Vagina (tissue), 2 donors: ENCODE data around the gene BRMS1L. TPM values are rescaled to one million over a fixed set of nuclear protein-coding genes. Genes with fewer than 3 reads are reported as not detected.

ENCODE experiments used
- DNase-seq, 2 donors: peaks; one replicate each; pipeline ENCODE4 v3.0.0-alpha.2; 2017; ENCODE audit errors: extremely low spot score in 2 of 2
- H3K27ac ChIP-seq: fragments of 200-600 bp; sonication (generic); one replicate; pipeline ENCODE4 v1.5.1; 2019
- H3K27me3 ChIP-seq: fragments of 200-600 bp; sonication (generic); one replicate; pipeline ENCODE4 v1.5.1; 2019
- H3K36me3 ChIP-seq, 2 donors: fragments of 200-600 bp; sonication (generic); one replicate each; pipeline ENCODE4 v1.5.1; 2017 to 2019
- H3K4me1 ChIP-seq: fragments of 200-600 bp; sonication (generic); one replicate; pipeline ENCODE4 v1.5.1; 2019
- H3K4me3 ChIP-seq, 2 donors: fragments of 200-600 bp; sonication (generic); 1 replicate in 1 of 2; 2 replicates in 1 of 2; pipeline ENCODE4 v1.5.1; 2016 to 2019
- H3K9me3 ChIP-seq: fragments of 200-600 bp; sonication (generic); one replicate; pipeline ENCODE4 v1.5.1; 2019
- CTCF ChIP-seq, 3 experiments: fragments of 450-650 bp in 2 of 3; fragments of 200-600 bp in 1 of 3; sonication (generic) in 1 of 3; IDR thresholded peaks; one replicate each; pipeline ENCODE4 v1.5.1; 2017 to 2019; ENCODE audit warnings: antibody characterized with exemption in 3 of 3, mild to moderate bottlenecking in 2 of 3, moderate library complexity in 2 of 3
- POLR2A ChIP-seq, 2 donors: fragments of 450-650 bp; IDR thresholded peaks; one replicate each; pipeline ENCODE4 v1.6.1; 2017; ENCODE audit warnings: antibody characterized with exemption in 2 of 2, mild to moderate bottlenecking in 2 of 2, moderate library complexity in 2 of 2
- POLR2AphosphoS5 ChIP-seq, 2 donors: sonication (generic); formaldehyde crosslinking; IDR thresholded peaks; one replicate each; pipeline ENCODE4 v1.9.0; 2017; ENCODE audit warnings: antibody characterized with exemption in 2 of 2, mild to moderate bottlenecking in 2 of 2, low read depth in 1 of 2; ENCODE audit not compliant: insufficient read depth in 1 of 2
- intact Hi-C: fragments of 100-400 bp; cut with DNase I; formaldehyde crosslinking; loops from one replicate; pipeline ENCODE4 v1.15.1; 2023
- total RNA-seq: library from RNA; depleted of rRNA; stranded (reverse); fragments of >200 nt; gene quantifications from one replicate; pipeline ENCODE4 v1.2.3, GENCODE V29; 2016

The BRMS1L gene
- total RNA-seq, 1 donor from 2014 or later, result 9.6 TPM

- H3K27me3 ChIP-seq, result no peaks in the 10 kb centered on the region
- DNase-seq, result no peak
- intact Hi-C loops, result no loop called here
- TF ChIP-seq POLR2A (IDR thresholded peaks at IDR 0.05) (no peak), POLR2AphosphoS5 (IDR thresholded peaks at IDR 0.05; ENCODE audit: insufficient read depth in 1 of 2, low read depth in 1 of 2) (no peak), CTCF (IDR thresholded peaks at IDR 0.05) (no peak)
- H3K9me3 ChIP-seq, result no peaks in the 10 kb centered on the region
- no peaks in the 10 kb centered on the region for H3K36me3 ChIP-seq
- H3K4me3 ChIP-seq, result no peak overlapping the region
- H3K4me1 ChIP-seq, result peaks cover 8% of the 10 kb centered on the region
- H3K27ac ChIP-seq, result no peak overlapping the region
Observed at GRCh38 chr14:35786856-35787255, 39.3 kb upstream of the BRMS1L start.

- H3K9me3 ChIP-seq, result no peaks in the 10 kb centered on the region
- no peak for TF ChIP-seq CTCF (IDR thresholded peaks at IDR 0.05)
- H3K4me3 ChIP-seq, result no peak overlapping the region
- no peak for DNase-seq
- no peaks in the 10 kb centered on the region for H3K36me3 ChIP-seq
- peaks cover 8% of the 10 kb centered on the region for H3K4me1 ChIP-seq
- H3K27ac ChIP-seq, result no peak overlapping the region
- no peaks in the 10 kb centered on the region for H3K27me3 ChIP-seq
- intact Hi-C loops, result no loop called here
Observed at GRCh38 chr14:35789651-35790050, 36.5 kb upstream of the BRMS1L start.

- intact Hi-C loops, result no loop called here
- TF ChIP-seq POLR2A (IDR thresholded peaks at IDR 0.05) (no peak), CTCF (IDR thresholded peaks at IDR 0.05) (no peak), POLR2AphosphoS5 (IDR thresholded peaks at IDR 0.05; ENCODE audit: insufficient read depth in 1 of 2, low read depth in 1 of 2) (no peak)
- Histone ChIP-seq H3K9me3 (peaks cover 3% of the 10 kb centered on the region), H3K4me3 (no peak overlapping the region), H3K4me1 (peaks cover 2% of the 10 kb centered on the region), H3K27me3 (no peaks in the 10 kb centered on the region), H3K27ac (no peak overlapping the region), H3K36me3 (no peaks in the 10 kb centered on the region)
- DNase-seq, result no peak
Observed at GRCh38 chr14:35797796-35798195, 28.3 kb upstream of the BRMS1L start.

- intact Hi-C loops, result no loop called here
- H3K36me3 ChIP-seq, result no peaks in the 10 kb centered on the region
- DNase-seq, result no peak
- no peak for TF ChIP-seq POLR2AphosphoS5 (IDR thresholded peaks at IDR 0.05; ENCODE audit: insufficient read depth in 1 of 2, low read depth in 1 of 2)
- no peak for TF ChIP-seq CTCF (IDR thresholded peaks at IDR 0.05)
- no peak for TF ChIP-seq POLR2A (IDR thresholded peaks at IDR 0.05)
- no peak overlapping the region for H3K4me3 ChIP-seq
- no peaks in the 10 kb centered on the region for H3K9me3 ChIP-seq
- H3K27me3 ChIP-seq, result no peaks in the 10 kb centered on the region
- H3K27ac ChIP-seq, result no peak overlapping the region
- peaks cover 38% of the 10 kb centered on the region for H3K4me1 ChIP-seq
Observed at GRCh38 chr14:35806006-35806907, 19.9 kb upstream of the BRMS1L start.
